ENCODE data around the gene APEH.
"Not testable (repeated sequence)": the region's sequence is repeated elsewhere in the genome, so short reads cannot be mapped to it uniquely, and the experiment has no call there.

APEH gene

DNA sequence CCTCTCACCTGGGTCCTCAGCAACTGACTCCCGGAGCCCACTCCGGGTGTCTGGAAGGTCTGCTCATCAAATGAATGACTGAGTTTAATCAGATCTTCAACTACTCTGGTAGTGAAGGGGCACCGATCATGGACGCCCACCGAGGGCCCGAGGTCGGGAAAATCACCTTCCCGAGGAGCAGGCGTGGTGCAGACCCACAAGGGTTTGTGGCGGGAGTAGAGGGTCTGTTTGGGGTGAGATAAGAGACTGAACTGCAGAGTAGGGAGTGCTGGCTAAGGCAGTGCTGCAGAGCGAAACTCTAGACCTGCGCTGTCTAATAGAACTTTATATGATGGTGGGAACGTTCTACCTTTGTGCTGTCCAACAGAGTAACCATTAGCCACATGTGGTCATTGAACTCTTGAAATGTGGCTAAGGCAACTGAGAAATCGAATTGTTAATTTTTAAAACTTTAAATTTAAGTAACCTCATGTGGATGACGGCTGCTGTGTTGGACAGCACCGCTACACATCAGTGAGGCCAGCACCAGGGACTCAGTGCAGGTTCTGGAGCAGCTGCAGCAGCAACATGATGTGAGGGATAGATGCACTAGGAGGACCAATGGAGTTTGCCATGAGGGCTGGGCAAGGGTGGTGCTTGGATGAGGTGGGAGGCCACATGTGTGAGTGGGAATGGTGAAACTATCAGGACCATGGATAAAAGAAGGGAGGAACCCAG, 15.9 kb downstream of the APEH start:
- DNase-seq (ENCODE audit: low read depth, low spot score): not testable (repeated sequence)

DNA sequence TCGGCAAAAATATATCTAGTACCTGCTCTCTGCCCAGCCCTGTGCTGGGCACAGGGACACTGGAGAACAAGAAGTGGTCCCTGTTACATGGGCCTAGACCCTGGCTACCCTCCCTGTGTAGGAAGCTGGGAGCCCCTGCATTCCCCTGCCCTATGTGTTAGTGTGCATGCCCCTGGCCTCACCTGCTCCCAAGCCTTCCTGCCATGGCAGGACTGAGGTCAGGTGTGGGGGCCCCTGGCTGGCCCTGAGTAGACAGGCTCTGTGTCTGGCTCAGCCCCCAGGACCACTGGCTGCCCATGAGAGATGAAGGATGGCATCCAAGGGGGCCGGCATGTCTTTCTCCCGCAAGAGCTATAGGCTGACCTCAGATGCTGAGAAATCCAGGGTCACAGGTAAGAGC, 16.7 kb downstream of the APEH start:
- DNase-seq (ENCODE audit: low read depth, low spot score): not testable (repeated sequence)

DNA sequence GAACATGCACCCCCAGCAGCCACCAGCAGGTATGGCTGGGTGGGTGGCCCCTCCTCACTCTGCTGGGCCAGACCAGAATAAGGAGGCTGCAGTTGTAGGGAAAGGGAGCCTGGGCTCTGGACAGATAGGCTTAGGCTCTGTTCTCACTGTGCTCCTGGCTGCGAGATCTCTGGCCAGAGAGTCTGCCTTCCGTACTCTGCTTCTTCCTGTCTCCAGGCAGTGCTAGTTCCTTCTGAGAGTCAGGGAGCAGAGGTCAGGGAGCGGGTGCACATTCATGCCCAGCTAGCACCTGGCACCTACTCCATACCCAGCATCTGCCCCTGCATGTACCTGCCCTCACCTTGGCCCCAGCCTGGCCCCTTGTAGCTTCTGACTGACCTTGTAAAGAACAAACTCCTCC, 17.3 kb downstream of the APEH start:
- DNase-seq (ENCODE audit: low read depth, low spot score): not testable (repeated sequence)

DNA sequence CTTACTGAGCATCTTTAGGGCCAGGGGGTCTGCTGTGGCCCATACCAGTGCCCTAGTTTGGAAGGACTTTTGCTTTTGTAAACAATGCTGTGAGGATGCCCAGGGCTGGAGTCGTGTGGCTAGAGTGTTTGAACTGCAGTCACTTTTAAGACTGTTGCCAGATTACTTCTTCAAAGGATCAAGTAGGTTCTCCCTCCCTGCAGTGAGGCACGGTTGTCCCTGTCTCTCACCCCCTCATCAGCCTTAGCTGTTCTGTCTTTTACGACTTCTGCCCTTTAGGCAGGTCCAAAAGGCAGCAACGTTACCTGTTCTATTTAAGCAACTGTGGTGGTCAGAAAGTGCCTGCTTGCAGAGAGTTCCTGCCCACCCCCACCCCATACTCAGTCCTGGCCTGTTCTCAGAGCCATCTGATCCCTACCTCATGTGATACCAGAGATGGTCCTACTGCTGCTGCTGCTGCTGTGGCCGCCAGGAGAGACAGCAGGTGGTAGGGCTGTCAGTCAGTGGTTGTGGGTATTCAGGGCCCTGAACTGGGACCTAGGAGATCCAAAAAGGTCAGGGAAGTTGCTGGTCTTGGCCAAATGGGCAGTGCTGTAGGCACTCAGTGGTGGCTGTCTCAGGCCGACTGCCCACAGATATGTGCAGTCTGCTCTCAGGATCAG, 20.4 kb downstream of the APEH start:
- not testable (repeated sequence) for DNase-seq (ENCODE audit: low read depth, low spot score)

DNA sequence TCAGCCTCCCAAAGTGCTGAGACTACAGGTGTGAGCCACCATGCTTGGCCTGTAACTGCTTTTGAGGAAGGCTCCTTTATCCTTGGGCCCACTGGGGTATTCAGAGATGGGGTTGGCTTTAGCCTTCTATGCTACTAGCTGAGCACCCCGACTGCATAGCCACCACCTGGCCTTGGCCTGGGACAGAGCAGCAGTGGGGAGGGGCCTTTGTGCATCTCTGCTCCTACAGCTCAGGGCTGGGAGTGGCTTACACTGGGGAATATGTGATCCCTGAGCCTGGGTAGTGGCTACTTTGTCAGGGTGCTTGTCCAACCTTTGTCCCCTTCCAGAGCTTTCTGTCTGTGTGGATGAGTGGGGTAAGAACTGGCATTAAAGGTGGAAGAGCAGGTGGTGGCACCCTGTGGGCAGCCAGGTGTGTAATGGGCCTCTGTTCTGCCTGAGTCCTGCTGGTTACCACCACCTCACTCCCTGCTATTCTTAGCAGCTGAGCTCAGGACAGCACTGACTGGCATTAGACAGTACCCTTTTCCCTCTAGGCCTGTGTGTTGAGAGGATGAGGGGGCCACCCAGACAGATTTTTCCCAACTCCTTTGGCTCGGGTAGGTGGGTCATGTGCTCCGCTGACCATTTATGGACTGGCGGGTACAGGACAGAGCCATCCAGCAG, 21.3 kb downstream of the APEH start:
- DNase-seq (ENCODE audit: low read depth, low spot score): not testable (repeated sequence)

DNA sequence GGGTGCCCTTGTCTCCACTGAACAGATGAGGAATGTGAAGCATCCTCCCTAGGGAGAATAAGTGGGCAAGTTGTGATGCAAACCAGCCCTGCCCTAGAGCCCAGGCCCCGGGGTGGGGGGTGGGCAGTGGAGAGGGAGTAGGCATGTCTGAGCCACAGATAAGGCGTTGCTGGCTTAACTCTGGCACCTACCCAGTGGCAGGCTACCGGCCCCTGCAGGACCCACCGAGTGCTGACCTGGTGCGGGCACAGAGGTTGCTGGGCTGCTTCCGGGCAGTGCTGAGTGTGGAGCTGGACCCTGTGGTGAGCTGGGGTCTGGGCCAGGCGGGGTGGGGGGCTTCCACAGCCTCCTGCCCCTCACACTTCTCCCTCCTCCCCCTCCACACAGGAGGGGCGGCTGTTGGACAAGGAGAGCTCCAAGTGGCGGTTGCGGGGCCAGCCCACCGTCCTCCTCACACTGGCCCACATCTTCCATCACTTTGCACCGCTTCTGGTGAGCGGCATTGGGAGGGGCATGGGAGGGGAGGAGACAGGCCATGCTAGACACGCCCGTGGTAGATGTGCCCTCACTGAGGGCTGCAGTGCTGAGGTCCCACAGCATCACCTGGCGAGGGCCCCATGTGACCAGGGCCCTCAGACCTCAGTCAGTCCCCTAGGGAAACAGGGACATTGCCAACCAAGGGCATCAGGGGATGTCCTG, 25.3 kb downstream of the APEH start:
- DNase-seq (ENCODE audit: low read depth, low spot score): no peak

DNA sequence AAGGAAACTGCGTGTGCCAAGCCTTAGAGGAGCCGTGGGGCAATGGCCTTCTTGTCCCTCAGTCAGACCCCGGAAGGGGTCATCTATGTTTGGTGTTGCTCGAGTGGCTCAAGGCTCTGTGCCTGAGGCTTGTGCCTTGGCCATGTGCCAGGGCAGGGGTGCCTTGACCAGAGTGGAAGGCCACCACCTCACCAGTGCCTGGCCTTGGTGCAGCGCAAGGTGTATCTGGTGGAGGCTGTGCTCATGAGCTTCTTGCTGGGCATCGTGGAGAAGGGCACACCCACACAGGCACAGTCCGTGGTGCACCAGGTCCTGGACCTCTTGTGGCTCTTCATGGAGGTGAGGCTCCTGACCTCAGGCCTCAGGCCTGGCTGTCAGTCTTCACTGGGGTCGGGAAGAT, 25.9 kb downstream of the APEH start:
- DNase-seq (ENCODE audit: low read depth, low spot score): no peak

DNA sequence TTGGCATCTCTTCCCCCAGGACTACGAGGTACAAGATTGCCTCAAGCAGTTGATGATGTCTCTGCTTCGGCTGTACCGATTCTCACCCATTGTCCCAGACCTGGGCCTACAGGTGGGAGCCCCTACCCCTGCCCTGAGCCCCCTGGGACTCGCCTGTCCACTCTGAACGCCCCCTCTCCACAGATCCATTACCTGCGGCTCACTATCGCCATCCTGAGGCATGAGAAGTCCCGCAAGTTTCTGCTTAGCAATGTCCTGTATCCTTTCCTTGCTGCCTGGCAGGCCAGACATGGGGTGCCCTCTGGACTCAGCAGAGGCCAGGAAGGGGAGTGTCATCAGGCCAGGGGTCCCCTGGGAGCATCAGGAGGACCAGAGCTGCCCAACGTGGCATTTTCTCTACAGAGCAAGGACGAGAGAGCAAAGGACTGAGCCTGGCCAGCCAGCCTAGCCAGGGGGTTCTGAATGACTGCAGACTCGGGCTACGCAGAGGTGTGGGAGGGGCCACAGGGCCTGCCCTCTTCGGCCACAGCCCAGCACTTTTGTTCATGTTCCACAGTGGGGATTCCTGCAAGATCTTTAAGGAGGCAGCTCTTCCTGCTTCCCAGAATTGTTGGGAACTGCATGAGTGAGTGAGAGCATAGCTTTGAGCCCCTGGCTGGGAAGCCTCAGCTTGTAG, 26.4 kb downstream of the APEH start:
- DNase-seq (ENCODE audit: low read depth, low spot score): no peak

DNA sequence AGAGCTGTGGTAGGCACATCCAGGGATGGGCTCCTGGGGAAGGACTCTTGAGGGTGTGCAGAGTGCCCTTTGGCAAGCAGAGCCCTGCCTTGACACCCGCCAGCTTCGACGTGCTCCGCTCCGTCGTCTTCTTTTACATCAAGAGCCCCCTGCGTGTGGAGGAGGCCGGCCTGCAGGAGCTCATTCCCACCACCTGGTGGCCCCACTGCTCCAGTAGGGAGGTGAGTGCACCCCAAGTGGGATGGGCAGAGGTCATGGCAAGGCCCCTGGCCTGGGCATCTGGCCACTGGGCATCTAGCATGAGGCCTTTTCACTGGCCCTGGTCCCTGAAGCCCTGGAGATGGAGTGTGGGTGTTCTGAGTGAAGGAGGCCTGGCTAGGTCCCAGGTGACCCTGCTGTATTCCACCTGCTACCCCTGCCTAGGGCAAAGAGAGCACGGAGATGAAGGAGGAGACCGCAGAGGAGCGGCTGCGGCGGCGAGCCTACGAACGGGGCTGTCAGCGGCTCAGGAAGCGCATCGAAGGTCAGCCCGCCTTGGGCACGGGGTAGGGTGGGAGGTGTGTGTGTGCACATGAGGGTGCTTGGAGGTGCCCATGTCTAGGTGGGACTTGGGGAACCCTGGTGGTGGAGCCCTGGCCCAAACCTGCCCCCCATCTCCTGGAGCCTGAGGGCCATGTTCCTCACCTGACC, 27.4 kb downstream of the APEH start:
- DNase-seq (ENCODE audit: low read depth, low spot score): no peak

DNA sequence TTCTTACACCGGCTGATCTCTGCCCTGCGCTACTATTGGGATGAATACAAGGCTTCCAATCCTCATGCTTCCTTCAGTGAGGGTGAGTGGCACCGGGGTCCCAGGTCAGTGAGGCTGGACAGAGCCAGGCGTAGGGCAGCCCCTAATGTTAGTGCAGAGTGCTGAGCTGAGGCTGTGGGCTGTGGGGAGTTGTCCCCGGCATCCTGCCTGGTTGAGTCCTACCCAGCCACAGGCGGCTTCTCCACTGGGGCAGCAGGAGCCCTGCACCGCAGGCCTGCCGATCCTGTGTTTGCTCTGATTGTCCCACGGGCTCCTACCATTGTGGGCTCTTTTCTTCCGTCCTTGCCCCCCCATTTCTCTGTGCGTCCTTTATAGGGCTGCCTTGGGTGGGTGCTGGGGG, 28.5 kb downstream of the APEH start:
- DNase-seq (ENCODE audit: low read depth, low spot score): no peak

DNA sequence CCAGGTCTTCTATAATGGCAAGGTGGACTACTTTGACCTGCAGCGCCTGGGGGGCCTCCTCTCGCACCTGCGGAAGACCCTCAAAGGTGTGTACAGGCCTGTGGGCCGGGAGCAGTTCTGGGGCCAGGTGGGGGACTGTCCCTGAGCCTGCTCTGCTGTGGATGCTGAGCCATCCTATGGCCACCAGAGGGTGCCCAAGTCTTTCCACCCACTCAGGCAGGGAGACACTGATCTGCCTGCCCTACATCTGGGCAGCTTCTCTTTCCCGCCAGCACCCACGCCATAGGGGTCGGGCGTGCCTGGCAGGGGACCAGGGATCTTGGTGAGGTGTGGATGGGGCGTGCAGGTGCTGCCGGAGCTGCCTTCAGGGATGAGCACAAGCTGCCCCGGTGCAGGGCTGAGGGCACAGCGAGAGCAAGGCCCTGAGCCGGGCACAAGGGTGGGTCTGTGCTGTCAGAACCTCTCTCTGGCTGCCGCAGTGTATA, 29.3 kb downstream of the APEH start:
- peak; percentile 25 for DNase-seq (ENCODE audit: low read depth, low spot score)

DNA sequence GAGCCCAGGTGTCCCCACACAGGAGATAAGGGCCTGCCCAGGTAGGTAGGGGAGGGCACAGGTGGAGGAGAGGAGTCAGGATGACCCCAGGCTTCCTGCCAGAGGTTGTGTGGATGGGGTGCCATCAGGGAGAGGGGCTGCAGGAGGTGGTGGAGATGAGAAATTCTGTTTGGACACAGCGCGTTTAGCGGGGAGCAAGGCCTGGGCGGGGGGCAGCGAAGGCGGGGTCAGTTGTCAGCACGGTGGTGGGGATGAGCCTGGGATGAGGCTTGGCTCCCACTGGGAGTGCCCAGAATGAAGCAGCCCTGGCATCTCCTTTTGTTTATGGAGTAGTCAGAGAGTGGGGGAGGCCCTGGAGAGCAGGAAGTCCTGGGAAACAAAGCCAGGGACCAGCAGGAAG, 29.8 kb downstream of the APEH start:
- no peak for DNase-seq (ENCODE audit: low read depth, low spot score)

DNA sequence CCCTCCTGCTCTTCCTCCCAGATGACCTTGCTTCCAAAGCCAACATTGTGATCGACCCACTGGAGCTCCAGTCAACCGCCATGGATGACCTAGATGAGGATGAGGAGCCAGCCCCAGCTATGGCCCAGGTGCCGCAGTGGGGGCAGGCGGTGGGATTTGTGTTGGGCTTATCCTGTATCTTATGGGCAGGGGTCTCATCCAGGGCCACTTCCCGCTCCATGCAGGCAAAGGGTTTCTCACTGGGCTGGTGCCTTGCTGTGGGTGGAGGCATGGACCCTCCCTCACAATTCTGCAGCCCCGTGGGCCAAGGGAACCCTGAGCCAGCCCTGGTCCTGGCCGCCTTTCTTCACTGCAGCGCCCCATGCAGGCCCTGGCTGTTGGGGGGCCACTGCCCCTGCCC, 30.5 kb downstream of the APEH start:
- no peak for DNase-seq (ENCODE audit: low read depth, low spot score)

DNA sequence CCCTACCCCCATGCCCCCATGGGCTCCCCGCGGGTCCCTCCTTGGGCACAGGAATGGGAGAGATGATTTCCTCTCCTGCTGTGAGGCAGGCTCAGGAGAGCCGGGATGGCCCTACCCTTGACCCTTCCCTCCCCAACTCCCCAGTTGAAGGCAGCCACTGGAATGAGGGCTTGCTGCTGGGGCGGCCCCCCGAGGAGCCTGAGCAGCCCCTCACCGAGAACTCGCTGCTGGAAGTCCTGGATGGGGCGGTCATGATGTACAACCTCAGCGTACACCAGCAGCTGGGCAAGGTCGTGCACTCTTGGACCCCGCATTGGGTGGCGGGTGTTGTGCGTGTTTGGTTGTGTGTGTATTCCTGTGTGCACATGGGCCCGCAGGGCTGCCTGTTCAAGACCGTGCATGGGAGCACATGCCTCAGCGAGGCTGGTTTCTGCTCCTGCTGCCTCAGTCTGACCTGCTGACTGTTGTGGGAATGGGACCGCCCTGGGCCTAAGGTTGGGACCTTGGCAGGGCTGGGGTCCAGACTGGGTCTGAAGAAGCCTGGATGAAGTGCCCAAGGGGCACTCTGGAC, 31.3 kb downstream of the APEH start:
- no peak for DNase-seq (ENCODE audit: low read depth, low spot score)

DNA sequence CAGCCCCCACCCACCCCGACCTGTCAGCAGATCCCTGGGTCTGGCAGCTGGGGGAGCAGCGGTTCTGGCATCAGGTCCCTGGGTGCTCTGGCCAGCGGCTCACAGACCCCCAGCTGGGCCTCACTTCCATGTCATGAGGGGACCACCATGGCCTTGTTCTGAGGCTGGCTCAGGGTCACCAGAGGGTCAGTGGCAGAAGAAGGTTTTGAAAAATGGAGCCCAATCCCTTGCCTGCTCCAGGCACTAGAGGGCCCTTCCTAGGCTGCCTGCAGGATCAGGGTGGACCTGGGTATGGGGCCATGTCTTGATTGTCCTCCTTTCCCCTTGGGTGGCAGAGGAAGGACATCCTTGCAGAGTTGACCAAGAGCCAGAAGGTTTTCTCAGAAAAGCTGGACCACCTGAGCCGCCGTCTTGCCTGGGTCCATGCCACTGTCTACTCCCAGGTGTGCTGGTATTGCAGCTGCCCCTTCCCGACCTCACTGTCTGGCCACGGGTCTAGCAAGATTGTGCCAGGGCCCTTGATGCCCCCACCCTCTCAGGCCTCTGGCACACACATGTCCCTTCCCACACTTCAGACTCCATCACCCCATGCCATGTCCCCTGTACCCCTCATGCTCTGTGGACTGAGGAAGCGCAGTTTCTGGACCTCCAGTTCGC, 32.4 kb downstream of the APEH start:
- no peak for DNase-seq (ENCODE audit: low read depth, low spot score)

DNA sequence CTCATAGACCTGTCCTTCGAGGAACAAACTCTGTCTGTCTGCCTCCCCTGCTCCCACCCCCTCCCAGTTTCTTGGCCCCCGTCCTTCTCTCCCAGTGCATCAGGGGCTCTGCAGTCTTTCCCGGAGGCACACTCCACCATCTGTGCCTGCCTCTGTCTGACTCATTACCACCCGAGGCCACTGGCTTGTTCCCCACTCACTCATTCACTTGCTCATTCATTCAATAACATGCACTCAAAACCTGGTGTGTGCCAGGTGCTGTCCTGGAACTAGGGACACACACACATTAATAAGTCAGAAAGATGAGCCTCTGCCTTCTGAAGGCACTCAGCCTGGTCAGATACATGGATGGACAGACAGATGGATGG, 32.9 kb downstream of the APEH start:
- no peak for DNase-seq (ENCODE audit: low read depth, low spot score)

DNA sequence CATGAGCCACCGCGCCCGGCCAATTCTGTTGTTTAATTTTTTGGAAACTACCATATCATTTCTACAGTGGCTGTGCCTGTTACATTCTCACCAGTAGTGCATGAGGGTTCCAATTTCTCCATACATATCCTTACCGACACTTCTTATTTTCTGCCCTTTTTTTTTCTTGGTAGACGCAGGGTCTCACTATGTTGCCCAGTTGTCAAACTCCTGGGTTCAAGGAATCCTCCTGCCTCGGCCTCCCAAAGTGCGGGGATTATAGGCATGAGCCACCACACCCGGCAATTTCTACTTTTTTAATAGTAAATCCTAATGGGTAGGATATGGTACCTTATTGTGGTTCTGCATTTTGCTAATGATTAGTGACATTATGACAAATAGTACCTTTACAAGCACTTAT, 35.7 kb downstream of the APEH start:
- no peak for DNase-seq (ENCODE audit: low read depth, low spot score)

DNA sequence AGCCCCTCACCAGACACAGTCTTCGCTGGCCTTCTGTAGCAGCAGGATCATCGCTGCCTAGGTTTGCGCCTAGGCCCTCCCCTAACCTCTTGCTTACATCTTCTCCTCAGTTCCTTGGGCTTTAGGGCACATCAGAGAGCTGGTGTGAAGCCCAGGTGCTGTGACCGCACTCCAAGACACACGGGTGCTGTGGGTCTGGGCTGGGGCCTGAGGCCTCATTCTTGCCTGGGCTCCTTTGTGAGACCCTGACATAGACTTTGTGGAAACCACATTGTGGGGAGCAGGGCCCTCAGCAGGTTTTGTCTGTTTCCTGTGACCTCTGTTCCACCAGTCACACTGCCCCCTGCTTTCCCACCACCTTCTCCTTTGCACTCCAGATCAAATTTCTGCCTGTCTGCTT, 37.3 kb downstream of the APEH start:
- DNase-seq (ENCODE audit: low read depth, low spot score): no peak

DNA sequence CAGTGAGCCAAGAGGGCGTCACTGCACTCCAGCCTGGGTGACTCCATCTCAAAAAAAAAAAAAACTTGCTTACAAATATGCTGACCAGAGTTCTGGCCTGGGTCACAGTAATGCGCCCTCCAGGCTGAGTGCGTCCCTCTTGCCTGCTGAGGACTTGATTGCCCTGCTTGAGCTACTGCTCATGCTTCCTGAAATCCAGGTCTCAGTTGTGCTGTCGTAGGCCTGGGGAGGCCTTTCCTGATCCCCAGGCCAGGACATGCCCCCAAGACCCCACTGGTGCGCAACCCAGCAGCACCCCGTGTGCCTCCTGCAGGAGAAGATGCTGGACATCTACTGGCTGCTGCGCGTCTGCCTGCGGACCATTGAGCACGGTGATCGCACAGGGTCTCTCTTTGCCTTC, 38.0 kb downstream of the APEH start:
- DNase-seq (ENCODE audit: low read depth, low spot score): no peak

DNA sequence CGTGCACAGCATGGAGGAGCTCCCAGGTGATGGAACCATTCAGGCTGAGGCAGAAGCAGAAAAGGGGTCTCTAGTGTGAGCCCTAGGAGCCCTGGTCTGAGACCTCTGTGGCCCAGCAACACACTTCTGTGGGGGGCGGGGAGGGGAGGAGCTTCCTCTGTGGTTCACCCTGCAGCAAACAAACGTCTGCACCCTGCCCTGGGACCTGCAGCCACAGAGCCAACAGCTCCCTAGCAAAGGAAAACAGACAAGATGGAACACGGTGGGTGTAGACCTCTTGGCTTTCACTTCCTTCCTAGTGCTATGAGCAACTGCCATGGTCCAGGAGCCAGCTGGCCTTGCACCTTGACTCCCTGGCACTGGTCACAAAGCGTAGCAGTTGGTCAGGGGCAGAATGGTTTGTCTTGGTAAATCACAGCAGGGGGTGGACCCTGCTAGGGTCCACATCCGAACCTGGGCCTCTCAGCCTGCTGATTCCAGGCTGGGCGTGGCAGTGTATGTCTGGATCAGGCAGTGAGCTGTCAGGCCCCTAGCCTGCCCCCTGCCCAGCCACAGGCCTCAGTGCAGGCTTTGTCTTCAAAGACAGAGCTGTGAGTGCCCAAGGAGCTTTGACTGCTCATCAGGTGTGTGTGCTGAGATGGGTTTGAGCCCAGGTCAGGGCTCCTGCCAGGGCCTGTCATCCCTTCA, 38.6 kb downstream of the APEH start:
- DNase-seq (ENCODE audit: low read depth, low spot score): no peak

Measured in activated naive CD8-positive, alpha-beta T cell treated with anti-CD3 and anti-CD28 coated beads, Interleukin-2, amount 50 U/mL, for 16 hours (primary cell).